PC-9 (cell line): Measurements from ENCODE around the gene TMEM132C.

Experiments
- EZH2 ChIP-seq: fragments of 200-600 bp; sonication (generic); IDR thresholded peaks from 2 replicates; pipeline ENCODE4 v1.8.0; 2017; ENCODE audit warnings: antibody characterized with exemption, low read depth
- TF ChIP-seq, protein P1 (sequence below): fragments of 200-600 bp; sonication (generic); conservative IDR thresholded peaks from 2 replicates; pipeline ENCODE4 v1.6.1; 2017; ENCODE audit warnings: mixed run types, antibody characterized with exemption, mild to moderate bottlenecking, moderate library complexity

DNA sequence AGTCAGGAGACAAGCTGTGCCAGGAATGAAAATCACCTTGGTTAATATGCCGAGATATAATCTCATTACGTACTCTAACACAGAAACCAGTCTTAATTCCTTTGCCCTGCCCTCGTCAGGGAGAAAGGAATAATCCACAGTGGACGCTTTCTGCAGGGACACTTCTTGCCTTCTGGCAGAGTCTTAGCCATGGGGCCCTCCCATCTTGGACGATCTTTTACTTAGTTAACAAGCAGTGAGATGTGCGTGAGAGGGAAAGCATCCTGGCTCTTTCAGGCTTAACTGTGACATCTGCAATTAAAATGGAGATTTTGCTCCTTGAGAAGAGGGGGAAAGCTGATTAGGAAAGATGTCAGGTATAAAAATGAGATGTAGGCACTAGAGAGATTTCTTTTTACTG is 246.4 kb downstream of the TMEM132C start:
- TF ChIP-seq EZH2 = no peak
- TF ChIP-seq, protein P1, sequence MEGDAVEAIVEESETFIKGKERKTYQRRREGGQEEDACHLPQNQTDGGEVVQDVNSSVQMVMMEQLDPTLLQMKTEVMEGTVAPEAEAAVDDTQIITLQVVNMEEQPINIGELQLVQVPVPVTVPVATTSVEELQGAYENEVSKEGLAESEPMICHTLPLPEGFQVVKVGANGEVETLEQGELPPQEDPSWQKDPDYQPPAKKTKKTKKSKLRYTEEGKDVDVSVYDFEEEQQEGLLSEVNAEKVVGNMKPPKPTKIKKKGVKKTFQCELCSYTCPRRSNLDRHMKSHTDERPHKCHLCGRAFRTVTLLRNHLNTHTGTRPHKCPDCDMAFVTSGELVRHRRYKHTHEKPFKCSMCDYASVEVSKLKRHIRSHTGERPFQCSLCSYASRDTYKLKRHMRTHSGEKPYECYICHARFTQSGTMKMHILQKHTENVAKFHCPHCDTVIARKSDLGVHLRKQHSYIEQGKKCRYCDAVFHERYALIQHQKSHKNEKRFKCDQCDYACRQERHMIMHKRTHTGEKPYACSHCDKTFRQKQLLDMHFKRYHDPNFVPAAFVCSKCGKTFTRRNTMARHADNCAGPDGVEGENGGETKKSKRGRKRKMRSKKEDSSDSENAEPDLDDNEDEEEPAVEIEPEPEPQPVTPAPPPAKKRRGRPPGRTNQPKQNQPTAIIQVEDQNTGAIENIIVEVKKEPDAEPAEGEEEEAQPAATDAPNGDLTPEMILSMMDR = no peak
